ENCODE results near the gene KIF1A. TPM values are rescaled to one million over a fixed set of nuclear protein-coding genes. Genes with fewer than 3 reads are reported as not detected.

The KIF1A gene
- polyA plus RNA-seq, 1 donor from 2014 or later: 63.4 TPM

DNA sequence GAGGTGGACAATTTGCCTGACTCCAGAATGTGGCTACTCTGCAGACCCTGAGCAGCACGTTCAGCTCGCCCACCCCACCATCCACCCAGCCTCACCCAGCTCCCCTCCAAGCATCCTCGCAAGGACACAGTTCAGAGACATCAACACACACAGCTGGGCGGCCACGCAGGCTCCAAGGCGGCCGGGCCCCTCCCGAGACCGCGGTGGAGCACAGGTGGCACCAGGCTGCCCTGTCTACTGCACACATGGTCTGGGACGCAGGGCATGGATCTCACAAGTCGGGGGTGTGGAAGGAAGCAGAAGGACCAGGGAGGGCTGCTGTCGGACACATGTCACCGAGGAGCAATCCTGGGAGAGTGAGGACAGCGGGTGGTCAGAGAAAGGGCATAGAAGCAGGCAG, 92.1 kb downstream of the KIF1A start:
- H3K27me3 ChIP-seq (ENCODE audit: insufficient read depth, low read depth, low read length): no peaks in the 10 kb centered on the region
- no peak overlapping the region for H2AFZ ChIP-seq (ENCODE audit: low read depth, low read length)
- H3K79me2 ChIP-seq (replicated peaks; ENCODE audit: insufficient read depth, low read length): no peaks in the 10 kb centered on the region
- no peak overlapping the region for H3K4me3 ChIP-seq (ENCODE audit: low read length)
- no peaks in the 10 kb centered on the region for H3K9me2 ChIP-seq (ENCODE audit: insufficient read depth, low read length)
- no peaks in the 10 kb centered on the region for H3K36me3 ChIP-seq (ENCODE audit: insufficient read depth, low read length)
- no peak for TF ChIP-seq POLR2AphosphoS5 (IDR thresholded peaks at IDR 0.05)
- TF ChIP-seq REST (IDR thresholded peaks at IDR 0.05; ENCODE audit: borderline replicate concordance): no peak
- TF ChIP-seq MXI1 (conservative IDR thresholded peaks at IDR 0.05; ENCODE audit: poor library complexity, severe bottlenecking): no peak
- TF ChIP-seq TAF1 (IDR thresholded peaks at IDR 0.05; ENCODE audit: low read depth): no peak
- TF ChIP-seq EP300 (conservative IDR thresholded peaks at IDR 0.05; ENCODE audit: poor library complexity, severe bottlenecking): no peak
- no peak for TF ChIP-seq CTCF (IDR thresholded peaks at IDR 0.05; ENCODE audit: poor library complexity, severe bottlenecking)
- no peak for TF ChIP-seq RAD21 (conservative IDR thresholded peaks at IDR 0.05)
- TF ChIP-seq SMC3 (conservative IDR thresholded peaks at IDR 0.05; ENCODE audit: poor library complexity): no peak
- no peak for TF ChIP-seq EZH2 (IDR thresholded peaks at IDR 0.05; ENCODE audit: borderline replicate concordance, insufficient read depth, low read length, poor library complexity, severe bottlenecking)
- no peaks in the 10 kb centered on the region for H3F3A ChIP-seq (ENCODE audit: insufficient read depth, low read length, poor library complexity, severe bottlenecking)
- no peak overlapping the region for H3K4me2 ChIP-seq (ENCODE audit: low read length)
- no peaks in the 10 kb centered on the region for H4K20me1 ChIP-seq (ENCODE audit: insufficient read depth)
- H3K27ac ChIP-seq (ENCODE audit: low read length): no peak overlapping the region
- H3K9me3 ChIP-seq (ENCODE audit: low read length): no peaks in the 10 kb centered on the region
- no peak overlapping the region for H3K9ac ChIP-seq (ENCODE audit: low read length)

GRCh38 chr2:240727439-240727838, 92.6 kb downstream of the KIF1A start:
- no peak overlapping the region for H3K27ac ChIP-seq (ENCODE audit: low read length)
- no peaks in the 10 kb centered on the region for H3K79me2 ChIP-seq (replicated peaks; ENCODE audit: insufficient read depth, low read length)
- TF ChIP-seq TAF1 (IDR thresholded peaks at IDR 0.05; ENCODE audit: low read depth): no peak
- TF ChIP-seq RAD21 (conservative IDR thresholded peaks at IDR 0.05): no peak
- TF ChIP-seq SMC3 (conservative IDR thresholded peaks at IDR 0.05; ENCODE audit: poor library complexity): no peak
- TF ChIP-seq EP300 (conservative IDR thresholded peaks at IDR 0.05; ENCODE audit: poor library complexity, severe bottlenecking): no peak
- TF ChIP-seq CTCF (IDR thresholded peaks at IDR 0.05; ENCODE audit: poor library complexity, severe bottlenecking): no peak
- TF ChIP-seq POLR2AphosphoS5 (IDR thresholded peaks at IDR 0.05): no peak
- TF ChIP-seq EZH2 (IDR thresholded peaks at IDR 0.05; ENCODE audit: borderline replicate concordance, insufficient read depth, low read length, poor library complexity, severe bottlenecking): no peak
- no peak for TF ChIP-seq MXI1 (conservative IDR thresholded peaks at IDR 0.05; ENCODE audit: poor library complexity, severe bottlenecking)
- no peak for TF ChIP-seq REST (IDR thresholded peaks at IDR 0.05; ENCODE audit: borderline replicate concordance)
- no peak overlapping the region for H3K4me2 ChIP-seq (ENCODE audit: low read length)
- H4K20me1 ChIP-seq (ENCODE audit: insufficient read depth): no peaks in the 10 kb centered on the region
- no peaks in the 10 kb centered on the region for H3K9me3 ChIP-seq (ENCODE audit: low read length)
- H3K9ac ChIP-seq (ENCODE audit: low read length): no peak overlapping the region
- no peaks in the 10 kb centered on the region for H3K9me2 ChIP-seq (ENCODE audit: insufficient read depth, low read length)
- no peaks in the 10 kb centered on the region for H3F3A ChIP-seq (ENCODE audit: insufficient read depth, low read length, poor library complexity, severe bottlenecking)
- no peak overlapping the region for H3K4me3 ChIP-seq (ENCODE audit: low read length)
- H3K36me3 ChIP-seq (ENCODE audit: insufficient read depth, low read length): no peaks in the 10 kb centered on the region
- H3K27me3 ChIP-seq (ENCODE audit: insufficient read depth, low read depth, low read length): no peaks in the 10 kb centered on the region
- H2AFZ ChIP-seq (ENCODE audit: low read depth, low read length): no peak overlapping the region
